Immature natural killer cell (primary cell): ENCODE results near the gene VPS37C. TPM values are rescaled to one million over a fixed set of nuclear protein-coding genes. Genes with fewer than 3 reads are reported as not detected.
"Not testable (repeated sequence)": the region's sequence is repeated elsewhere in the genome, so short reads cannot be mapped to it uniquely, and the experiment has no call there.

Experiments used
- DNase-seq, 3 donors: peaks; one replicate each; pipeline ENCODE4 v3.0.0; 2022; ENCODE audit warnings: mixed read lengths in 1 of 3
- H3K27ac Mint-ChIP-seq, 6 donors: one replicate each; pipeline ENCODE4 v1.8.0; 2020; ENCODE audit warnings: mixed read lengths in 6 of 6, mild to moderate bottlenecking in 5 of 6, inconsistent platforms in 4 of 6, moderate library complexity in 3 of 6
- H3K27me3 Mint-ChIP-seq, 3 donors: one replicate each; pipeline ENCODE4 v1.8.0; 2020 to 2021; ENCODE audit warnings: low read depth in 3 of 3, mild to moderate bottlenecking in 3 of 3, mixed read lengths in 3 of 3, moderate library complexity in 3 of 3, inconsistent platforms in 1 of 3
- H3K36me3 Mint-ChIP-seq, 3 donors: one replicate each; pipeline ENCODE4 v1.8.0; 2020; ENCODE audit warnings: mixed read lengths in 3 of 3, inconsistent platforms in 2 of 3, mild to moderate bottlenecking in 2 of 3
- H3K4me1 Mint-ChIP-seq, 2 donors: one replicate each; pipeline ENCODE4 v1.8.0; 2020; ENCODE audit warnings: inconsistent platforms in 2 of 2, mild to moderate bottlenecking in 2 of 2, mixed read lengths in 2 of 2, moderate library complexity in 1 of 2
- H3K4me3 Mint-ChIP-seq, 5 donors: one replicate each; pipeline ENCODE4 v1.8.0; 2020; ENCODE audit warnings: mild to moderate bottlenecking in 5 of 5, mixed read lengths in 5 of 5, inconsistent platforms in 3 of 5, moderate library complexity in 3 of 5
- H3K9me3 Mint-ChIP-seq, 6 donors: one replicate each; pipeline ENCODE4 v1.8.0; 2020; ENCODE audit warnings: mild to moderate bottlenecking in 6 of 6, mixed read lengths in 6 of 6, inconsistent platforms in 4 of 6, moderate library complexity in 3 of 6
- polyA plus RNA-seq, 3 donors: library from polyadenylated mRNA; unstranded; fragments of 300-500 nt; fragmentation: Illumina TruSeq; gene quantifications; one replicate each; pipeline ENCODE4 v1.2.3, GENCODE V29; 2021

VPS37C gene
- polyA plus RNA-seq, 3 donors from 2014 or later: 0.36 to 0.95 TPM; not detected in 1

DNA sequence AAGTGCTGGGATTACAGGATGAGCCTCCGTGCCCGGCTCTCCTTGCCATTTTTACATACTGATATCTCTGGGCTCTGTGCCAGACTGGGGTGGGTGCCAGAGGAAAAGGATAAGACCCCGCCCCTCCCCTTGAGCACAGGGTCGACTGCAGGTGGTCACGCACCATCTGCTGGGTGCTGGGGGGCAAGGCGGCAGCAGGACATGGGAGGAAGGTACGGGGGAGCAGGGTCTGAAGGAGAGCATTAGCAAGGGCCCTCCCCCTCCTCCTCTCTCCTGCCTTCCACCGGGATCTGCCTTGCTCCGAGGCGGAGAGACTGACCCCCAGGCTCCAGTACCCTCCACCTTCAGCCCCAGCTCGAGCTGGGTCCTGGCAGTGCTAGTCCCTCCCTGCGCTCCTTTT is 32.4 kb upstream of the VPS37C start:
- Mint-ChIP-seq H3K27ac (no peak overlapping the region), H3K27me3 (peaks cover 2 to 9% (median 4%) of the 10 kb centered on the region in 3 donors), H3K4me1 (no peaks in the 10 kb centered on the region), H3K9me3 (no peaks in the 10 kb centered on the region), H3K4me3 (no peak overlapping the region), H3K36me3 (no peaks in the 10 kb centered on the region)
- no peak for DNase-seq

DNA sequence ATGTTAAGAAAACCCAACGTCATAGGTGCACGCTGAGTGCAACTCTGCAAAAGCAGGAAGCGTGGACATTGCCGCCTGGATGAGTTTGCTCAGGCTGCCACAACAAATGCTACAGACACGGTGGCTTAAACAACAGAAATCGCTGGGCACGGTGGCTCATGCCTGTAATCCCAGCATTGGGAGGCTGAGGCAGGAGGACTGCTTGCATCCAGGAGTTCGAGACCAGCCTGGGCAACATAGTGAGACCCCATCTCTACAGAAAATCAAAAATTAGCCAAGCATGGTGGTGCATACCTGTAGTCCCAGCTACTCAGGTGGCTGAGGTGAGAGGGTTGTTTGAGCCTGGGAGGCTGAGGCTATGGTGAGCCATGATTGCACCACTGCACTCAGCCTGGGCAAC is 28.7 kb upstream of the VPS37C start:
- no peaks in the 10 kb centered on the region for H3K9me3 Mint-ChIP-seq

DNA sequence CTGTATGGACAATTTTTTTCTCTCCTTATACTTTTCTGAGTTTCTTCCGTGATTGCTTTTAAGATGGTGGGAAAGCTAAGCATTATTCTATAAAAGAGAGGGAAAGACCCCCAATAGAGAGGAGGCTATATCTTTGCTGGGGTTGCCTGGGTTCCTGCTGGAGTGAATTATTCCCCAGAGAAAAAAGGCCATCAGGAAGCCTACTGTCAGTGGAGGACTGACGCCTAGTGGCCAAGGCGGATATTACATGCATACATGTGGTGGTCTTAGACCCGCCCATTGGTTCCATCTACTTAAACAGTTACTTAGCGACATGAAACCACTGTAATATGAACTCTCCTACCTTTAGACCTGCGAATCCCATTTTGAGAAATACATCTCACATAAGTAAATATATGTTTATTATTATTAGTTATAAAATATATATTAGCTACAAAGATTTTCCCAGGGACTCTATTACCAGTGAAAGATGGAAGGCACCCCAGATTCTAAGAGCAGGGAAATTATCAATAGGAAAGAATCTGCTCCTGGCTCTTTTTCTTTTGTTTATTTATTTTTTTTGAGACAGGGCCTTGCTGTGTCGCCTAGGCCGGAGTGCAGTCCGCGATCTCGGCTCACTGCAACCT is 26.4 kb upstream of the VPS37C start:
- H3K27ac Mint-ChIP-seq: no peak overlapping the region
- H3K4me1 Mint-ChIP-seq: no peaks in the 10 kb centered on the region
- H3K27me3 Mint-ChIP-seq: peaks cover 2 to 5% (median 3%) of the 10 kb centered on the region in 3 donors
- DNase-seq: peak; percentile 62 to 71 (median 65)
- H3K9me3 Mint-ChIP-seq: no peaks in the 10 kb centered on the region
- H3K4me3 Mint-ChIP-seq: no peak overlapping the region
- H3K36me3 Mint-ChIP-seq: no peaks in the 10 kb centered on the region

More for the DNA sequence above, 28.7 kb upstream of the VPS37C start:
- Mint-ChIP-seq H3K27ac (no peak overlapping the region), H3K4me3 (no peak overlapping the region), H3K36me3 (no peaks in the 10 kb centered on the region), H3K27me3 (peaks cover 2 to 8% (median 4%) of the 10 kb centered on the region in 3 donors), H3K4me1 (no peaks in the 10 kb centered on the region)
- no peak for DNase-seq

DNA sequence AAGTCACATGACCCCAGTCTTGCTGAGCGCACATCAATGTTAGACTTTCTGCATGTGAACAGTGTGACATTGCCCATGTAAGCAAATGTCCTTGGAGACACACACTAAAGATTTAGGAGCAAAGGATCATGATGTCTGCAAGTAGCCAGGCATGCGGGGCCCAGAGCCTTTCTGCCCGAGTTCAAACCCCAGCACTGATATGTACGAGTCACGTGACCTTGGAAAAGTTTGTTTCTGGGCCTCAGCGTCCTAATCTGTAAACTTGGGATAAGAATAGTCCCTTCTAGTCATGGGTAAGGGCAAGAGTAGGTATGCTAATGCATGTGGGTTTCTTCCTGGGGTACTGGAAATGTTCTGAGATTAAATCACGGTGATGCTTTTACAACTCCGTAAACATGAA is 25.3 kb upstream of the VPS37C start:
- no peaks in the 10 kb centered on the region for H3K9me3 Mint-ChIP-seq
- no peak overlapping the region for H3K27ac Mint-ChIP-seq
- H3K36me3 Mint-ChIP-seq: no peaks in the 10 kb centered on the region
- DNase-seq: no peak
- H3K4me1 Mint-ChIP-seq: no peaks in the 10 kb centered on the region
- peaks cover 2 to 4% (median 2%) of the 10 kb centered on the region in 3 donors for H3K27me3 Mint-ChIP-seq
- no peak overlapping the region for H3K4me3 Mint-ChIP-seq

DNA sequence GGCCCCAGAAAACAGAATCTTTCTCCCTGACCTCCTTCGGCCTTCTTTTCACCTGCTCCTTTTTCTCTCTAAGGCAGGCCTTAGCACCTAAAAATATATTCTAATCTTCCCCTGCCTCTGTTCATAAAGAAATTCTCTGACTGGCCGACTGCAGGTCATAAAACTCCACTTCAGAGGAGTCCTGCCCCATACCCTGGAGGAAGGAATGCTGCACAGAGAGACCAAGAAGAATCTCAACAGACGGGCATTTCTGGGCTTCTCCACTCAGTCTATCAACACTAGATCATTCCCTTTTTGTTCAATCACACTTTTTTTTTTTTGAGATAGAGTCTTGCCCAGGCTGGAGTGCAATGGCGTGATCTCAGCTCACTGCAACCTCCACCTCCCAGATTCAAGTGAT is 22.4 kb upstream of the VPS37C start:
- Mint-ChIP-seq H3K36me3 (no peaks in the 10 kb centered on the region), H3K9me3 (no peaks in the 10 kb centered on the region), H3K27ac (no peak overlapping the region), H3K4me1 (no peaks in the 10 kb centered on the region), H3K27me3 (peaks cover 2 to 3% (median 2%) of the 10 kb centered on the region in 3 donors), H3K4me3 (no peak overlapping the region)
- no peak for DNase-seq

DNA sequence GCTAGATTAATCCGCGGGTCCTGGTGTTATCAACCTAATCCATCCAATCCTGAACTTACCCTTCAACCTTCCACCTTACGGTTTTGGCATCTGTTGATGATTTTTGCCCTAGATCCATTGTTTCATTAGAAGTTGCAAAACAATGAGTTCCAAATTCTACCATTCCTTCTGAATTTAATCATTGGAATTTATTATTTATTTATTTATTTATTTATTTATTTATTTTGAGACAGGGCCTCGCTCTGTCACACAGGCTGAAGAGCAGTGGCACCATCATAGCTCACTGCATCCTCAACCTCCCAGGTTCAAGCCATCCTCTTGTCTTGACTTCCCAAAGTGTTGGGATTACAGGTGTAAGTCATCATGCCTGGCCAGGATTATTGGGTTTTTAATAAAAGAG is 20.3 kb upstream of the VPS37C start:
- no peak overlapping the region for H3K4me3 Mint-ChIP-seq
- H3K27me3 Mint-ChIP-seq: peaks cover 2 to 5% (median 3%) of the 10 kb centered on the region in 3 donors

DNA sequence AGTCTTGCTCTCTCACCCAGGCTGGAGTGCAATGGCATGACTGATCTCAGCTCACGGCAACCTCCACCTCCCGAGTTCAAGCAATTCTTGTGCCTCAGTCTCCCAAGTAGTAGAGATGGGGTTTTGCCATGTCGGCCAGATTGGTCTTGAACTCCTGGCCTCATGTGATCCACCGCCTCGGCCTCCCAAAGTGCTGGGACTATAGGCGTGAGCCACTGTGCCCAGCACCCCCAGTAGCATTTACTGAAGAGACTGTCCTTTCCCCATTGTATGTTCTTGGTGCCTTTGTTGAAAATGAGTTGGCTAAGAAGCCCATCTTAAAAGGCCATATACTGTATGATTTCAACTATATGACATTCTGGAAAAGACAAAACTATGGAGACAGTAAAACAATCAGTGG is 19.0 kb upstream of the VPS37C start:
- not testable (repeated sequence) for H3K4me1 Mint-ChIP-seq, H3K36me3 Mint-ChIP-seq, DNase-seq, H3K9me3 Mint-ChIP-seq, H3K4me3 Mint-ChIP-seq, H3K27ac Mint-ChIP-seq, H3K27me3 Mint-ChIP-seq

More for the DNA sequence above, 20.3 kb upstream of the VPS37C start:
- H3K36me3 Mint-ChIP-seq: no peaks in the 10 kb centered on the region
- H3K27ac Mint-ChIP-seq: no peak overlapping the region
- no peak for DNase-seq
- H3K9me3 Mint-ChIP-seq: no peaks in the 10 kb centered on the region
- no peaks in the 10 kb centered on the region for H3K4me1 Mint-ChIP-seq

DNA sequence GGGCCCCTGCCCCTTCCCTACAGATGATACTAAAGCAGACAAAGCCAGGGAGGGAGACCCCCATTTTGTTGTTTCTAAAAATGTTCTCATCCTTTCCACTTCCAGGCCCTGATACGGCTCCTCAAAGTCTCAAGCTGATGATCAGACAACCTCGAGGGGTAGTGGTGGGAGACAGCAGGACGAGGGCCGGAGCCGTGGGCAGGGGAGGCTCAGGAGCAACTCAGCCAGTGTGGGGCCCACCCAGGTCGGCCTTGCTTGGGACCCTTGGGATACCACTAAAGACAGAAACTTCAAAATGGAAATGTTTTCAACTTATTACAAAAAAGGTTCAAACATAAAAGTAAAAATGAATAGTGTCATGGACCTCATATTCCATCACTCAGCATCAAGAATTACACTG is 15.2 kb upstream of the VPS37C start:
- Mint-ChIP-seq H3K4me1 (peaks cover 3 to 11% of the 10 kb centered on the region in 2 donors), H3K4me3 (no peak overlapping the region), H3K9me3 (no peaks in the 10 kb centered on the region), H3K27me3 (peaks cover 5 to 11% (median 5%) of the 10 kb centered on the region in 3 donors), H3K27ac (no peak overlapping the region), H3K36me3 (no peaks in the 10 kb centered on the region)
- no peak for DNase-seq

DNA sequence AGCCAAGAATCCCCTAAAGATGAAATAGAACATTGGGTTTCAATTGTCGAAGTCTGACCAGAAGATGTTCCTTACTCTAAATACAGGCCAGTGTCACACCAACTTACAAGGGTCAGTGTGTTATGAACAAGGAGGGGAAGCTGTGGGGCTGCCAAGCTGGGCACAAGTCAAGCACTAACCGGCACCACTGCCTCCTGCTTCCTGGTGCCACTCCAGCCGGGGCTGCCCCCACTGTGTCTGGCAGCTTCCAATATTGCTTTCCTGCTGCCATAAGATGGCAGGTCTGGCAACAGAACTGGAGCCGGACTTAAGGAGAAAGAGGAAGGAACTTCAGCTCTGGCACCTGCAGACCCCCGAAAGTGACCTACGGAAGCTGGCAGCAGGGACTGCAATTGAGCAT is 13.7 kb upstream of the VPS37C start:
- Mint-ChIP-seq H3K9me3 (no peaks in the 10 kb centered on the region), H3K36me3 (no peaks in the 10 kb centered on the region), H3K4me1 (peaks cover 3 to 11% of the 10 kb centered on the region in 2 donors), H3K27me3 (peaks cover 5 to 11% (median 5%) of the 10 kb centered on the region in 3 donors), H3K27ac (no peak overlapping the region), H3K4me3 (no peak overlapping the region)
- DNase-seq: no peak

DNA sequence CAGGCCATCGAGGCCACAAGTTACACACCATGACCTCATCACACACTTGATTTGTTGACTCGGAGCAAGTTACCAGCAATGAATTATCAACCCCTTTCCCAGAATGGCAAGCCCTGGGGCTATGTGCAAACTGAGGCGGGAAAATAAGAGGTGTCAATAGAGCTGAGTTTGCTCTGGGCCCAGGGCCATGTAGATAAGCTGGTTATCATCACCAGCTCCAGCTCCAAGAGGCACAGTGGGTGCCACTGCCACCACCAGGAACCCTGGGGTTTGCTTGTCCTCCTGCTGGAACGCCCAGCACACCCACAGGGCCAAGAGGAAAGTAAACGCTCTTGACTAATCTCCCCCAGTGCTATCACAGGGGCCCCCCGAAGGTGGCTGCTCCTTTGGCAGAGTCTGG is 13.0 kb upstream of the VPS37C start:
- H3K27me3 Mint-ChIP-seq: peaks cover 2 to 11% (median 3%) of the 10 kb centered on the region in 3 donors
- H3K4me3 Mint-ChIP-seq: no peak overlapping the region
- no peak overlapping the region for H3K27ac Mint-ChIP-seq
- no peaks in the 10 kb centered on the region for H3K36me3 Mint-ChIP-seq
- no peaks in the 10 kb centered on the region for H3K9me3 Mint-ChIP-seq
- H3K4me1 Mint-ChIP-seq: peaks cover 3 to 11% of the 10 kb centered on the region in 2 donors
- no peak for DNase-seq

DNA sequence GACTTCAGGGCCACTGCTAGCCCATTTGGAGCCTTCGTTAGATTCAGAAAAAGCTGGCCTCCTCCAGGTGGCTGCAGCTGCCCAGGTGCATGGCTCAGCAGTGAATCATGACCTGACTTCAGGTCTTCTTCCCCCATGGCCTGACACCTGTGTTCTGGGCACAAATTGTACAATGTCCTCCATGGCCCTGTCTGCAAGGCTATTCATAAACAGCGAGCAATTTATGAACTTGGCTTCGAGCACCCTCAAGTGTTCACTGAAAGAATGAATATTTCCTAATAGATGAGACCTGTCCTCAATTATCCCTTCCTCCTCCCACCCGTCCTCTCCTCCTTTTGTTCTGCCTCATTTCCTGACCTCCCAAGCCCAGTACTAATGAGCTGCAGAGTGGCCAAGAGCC is 12.2 kb upstream of the VPS37C start:
- H3K4me3 Mint-ChIP-seq: no peak overlapping the region
- H3K36me3 Mint-ChIP-seq: no peaks in the 10 kb centered on the region
- H3K9me3 Mint-ChIP-seq: no peaks in the 10 kb centered on the region
- peaks cover 2 to 11% (median 3%) of the 10 kb centered on the region in 3 donors for H3K27me3 Mint-ChIP-seq
- no peak for DNase-seq
- H3K4me1 Mint-ChIP-seq: peaks cover 3 to 11% of the 10 kb centered on the region in 2 donors
- H3K27ac Mint-ChIP-seq: no peak overlapping the region

DNA sequence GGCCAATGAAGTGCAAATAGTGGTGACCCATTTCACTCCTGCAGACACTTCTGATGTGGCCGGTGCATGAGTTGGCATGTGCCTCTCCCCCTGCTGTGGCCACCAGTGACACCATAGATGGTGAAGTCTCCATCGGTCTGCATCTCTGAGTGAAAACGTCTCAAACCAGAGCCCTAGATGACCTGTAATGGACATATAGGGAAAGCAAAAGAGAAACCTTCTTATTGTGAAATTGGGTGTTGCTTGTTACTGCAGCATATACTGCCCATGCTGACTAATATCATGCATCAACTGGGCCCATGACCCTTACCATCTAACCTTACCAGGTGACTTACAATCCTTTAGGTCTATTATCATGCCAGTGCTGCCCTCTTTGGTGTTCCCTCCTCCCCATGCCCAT is 11.7 kb upstream of the VPS37C start:
- no peak overlapping the region for H3K27ac Mint-ChIP-seq

DNA sequence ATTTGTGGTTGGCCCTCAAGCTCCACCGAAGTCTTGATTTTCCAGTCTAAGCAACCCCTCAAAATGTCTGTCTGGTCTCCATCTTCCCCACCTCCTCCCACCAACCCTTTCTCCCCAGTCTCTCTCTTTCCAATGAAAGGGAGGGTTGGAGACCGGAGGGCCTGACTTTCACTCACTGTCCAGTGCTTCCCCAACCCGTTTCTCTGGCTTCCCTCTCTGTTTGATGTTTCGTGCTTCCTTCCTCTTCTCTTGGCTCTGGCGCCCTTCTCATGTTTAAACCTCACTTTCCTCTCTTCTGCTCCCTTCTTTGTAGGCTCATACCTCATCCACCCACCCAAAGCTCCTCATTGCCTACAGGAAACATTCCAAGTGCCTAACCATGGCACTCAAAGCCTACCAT is 11.1 kb upstream of the VPS37C start:
- Mint-ChIP-seq H3K27ac (peak overlapping the region in 1 of 6 donors; percentile 20), H3K4me3 (no peak overlapping the region), H3K4me1 (peaks cover 3 to 11% of the 10 kb centered on the region in 2 donors)

More for the DNA sequence above, 11.7 kb upstream of the VPS37C start:
- Mint-ChIP-seq H3K27me3 (peaks cover 2 to 11% (median 3%) of the 10 kb centered on the region in 3 donors), H3K4me1 (peaks cover 3 to 11% of the 10 kb centered on the region in 2 donors), H3K9me3 (no peaks in the 10 kb centered on the region), H3K4me3 (no peak overlapping the region), H3K36me3 (no peaks in the 10 kb centered on the region)
- no peak for DNase-seq

DNA sequence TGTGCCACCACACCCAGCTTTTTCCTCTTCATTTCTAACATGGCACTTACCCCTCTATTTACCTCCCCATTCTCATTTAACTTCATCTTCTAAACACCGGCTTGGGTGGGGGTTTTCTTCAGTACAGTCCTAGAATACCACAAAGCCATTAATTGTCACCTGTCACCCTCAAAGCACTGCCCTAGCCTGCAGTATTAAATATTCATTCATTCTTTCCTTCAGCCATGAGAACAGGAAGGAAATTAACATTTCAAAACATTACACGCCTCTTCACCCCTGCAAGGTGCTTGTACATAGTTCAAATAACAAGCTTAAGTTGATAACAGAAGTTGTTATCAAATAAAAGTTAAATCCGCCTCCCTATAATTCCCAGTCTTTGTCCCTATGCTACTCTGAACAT is 10.7 kb upstream of the VPS37C start:
- DNase-seq: no peak
- no peak overlapping the region for H3K4me3 Mint-ChIP-seq
- H3K4me1 Mint-ChIP-seq: peaks cover 3 to 11% of the 10 kb centered on the region in 2 donors

More for the DNA sequence above, 11.1 kb upstream of the VPS37C start:
- DNase-seq: no peak
- no peaks in the 10 kb centered on the region for H3K9me3 Mint-ChIP-seq
- H3K27me3 Mint-ChIP-seq: peaks cover 3 to 11% (median 4%) of the 10 kb centered on the region in 3 donors
- H3K36me3 Mint-ChIP-seq: no peaks in the 10 kb centered on the region

DNA sequence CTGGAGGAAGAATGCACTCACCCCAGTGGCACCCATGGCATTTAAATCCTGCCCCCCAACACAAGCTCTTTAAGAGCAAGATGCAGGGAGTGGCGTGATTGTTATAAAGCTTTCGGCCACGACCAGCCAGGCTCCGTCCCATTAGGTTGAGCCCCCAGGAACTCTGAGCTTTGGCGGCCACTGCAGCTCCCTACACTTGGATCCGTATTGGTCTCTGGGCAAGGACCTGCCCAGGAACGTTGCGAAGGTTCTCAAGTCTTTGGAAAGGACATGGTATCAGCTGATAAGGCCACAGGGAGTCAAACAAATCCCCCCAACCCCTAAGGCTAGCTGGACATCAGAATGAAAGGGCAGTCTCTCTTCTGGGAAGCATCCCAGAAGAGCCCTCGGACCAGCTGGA is 9.3 kb upstream of the VPS37C start:
- no peak overlapping the region for H3K4me3 Mint-ChIP-seq
- DNase-seq: no peak
- no peak overlapping the region for H3K27ac Mint-ChIP-seq
- no peaks in the 10 kb centered on the region for H3K36me3 Mint-ChIP-seq
- no peaks in the 10 kb centered on the region for H3K9me3 Mint-ChIP-seq
- H3K4me1 Mint-ChIP-seq: peaks cover 3 to 11% of the 10 kb centered on the region in 2 donors
- peaks cover 0 to 9% (median 4%) of the 10 kb centered on the region in 3 donors for H3K27me3 Mint-ChIP-seq

More for the DNA sequence above, 10.7 kb upstream of the VPS37C start:
- H3K27me3 Mint-ChIP-seq: peaks cover 3 to 11% (median 4%) of the 10 kb centered on the region in 3 donors
- peak overlapping the region in 1 of 6 donors; percentile 37 for H3K27ac Mint-ChIP-seq
- no peaks in the 10 kb centered on the region for H3K36me3 Mint-ChIP-seq
- H3K9me3 Mint-ChIP-seq: no peaks in the 10 kb centered on the region
